H1 (cell line): ENCODE measurements around the gene SPDEF. TPM values are rescaled to one million over a fixed set of nuclear protein-coding genes. Genes with fewer than 3 reads are reported as not detected.

Experiments
- CTCF ChIA-PET: fragments of 300-600 bp; sonication (Branson Sonifier 250); formaldehyde crosslinking; loops from one replicate; lab custom pipeline; 2021; ENCODE audit not compliant: partially characterized antibody; lab: Charles Lee
- POLR2A ChIA-PET: fragments of 300-600 bp; sonication (Branson Sonifier 250); formaldehyde crosslinking; loops from one replicate; lab custom pipeline; 2021; ENCODE audit warnings: inconsistent platforms; ENCODE audit not compliant: partially characterized antibody; lab: Charles Lee
- DNase-seq, 2 experiments: peaks; one replicate each; pipeline versions ENCODE4 v3.0.0 to v3.0.0-alpha.2; 2010 to 2022; ENCODE audit warnings: low spot score in 2 of 2, low read depth in 1 of 2, mixed read lengths in 1 of 2
- FAIRE-seq: peaks from 2 replicates; lab custom pipeline; 2011; peaks lifted over from hg19 to GRCh38; lab: Jason Lieb, UNC
- H2AFZ ChIP-seq: 2 replicates; pipeline ENCODE4 v1.8.1; 2012; ENCODE audit warnings: low read length, inconsistent platforms
- H2AK5ac ChIP-seq: 2 replicates; pipeline ENCODE4 v1.6.1; 2013; ENCODE audit warnings: low read depth, low read length
- H2BK120ac ChIP-seq: replicated peaks from 2 replicates; pipeline ENCODE3; 2013; ENCODE audit warnings: low read depth, low read length, inconsistent platforms
- H2BK12ac ChIP-seq: 2 replicates; pipeline ENCODE4 v1.6.1; 2013; ENCODE audit warnings: low read depth, low read length
- H2BK15ac ChIP-seq: 2 replicates; pipeline ENCODE4 v1.6.1; 2013; ENCODE audit warnings: low read length
- H2BK20ac ChIP-seq: 2 replicates; pipeline ENCODE4 v1.6.1; 2013; ENCODE audit warnings: low read length
- H2BK5ac ChIP-seq: 2 replicates; pipeline ENCODE4 v1.6.1; 2013; ENCODE audit warnings: low read depth, low read length
- H3K14ac ChIP-seq: 2 replicates; pipeline ENCODE4 v1.6.1; 2013; ENCODE audit warnings: inconsistent platforms; ENCODE audit not compliant: insufficient read length
- H3K18ac ChIP-seq: 2 replicates; pipeline ENCODE4 v1.6.1; 2013; ENCODE audit warnings: low read length; ENCODE audit errors: extremely low read depth
- H3K23ac ChIP-seq: 2 replicates; pipeline ENCODE4 v1.6.1; 2013; ENCODE audit warnings: inconsistent platforms; ENCODE audit not compliant: insufficient read length
- H3K23me2 ChIP-seq: 2 replicates; pipeline ENCODE4 v1.6.1; 2013; ENCODE audit warnings: low read depth, low read length
- H3K27ac ChIP-seq: 2 replicates; pipeline ENCODE4 v1.6.1; 2011; ENCODE audit warnings: low read depth, low read length, inconsistent platforms
- H3K27me3 ChIP-seq, 4 experiments: replicated peaks in 1 of 4; 1 replicate in 1 of 4; 2 replicates in 3 of 4; pipeline versions ENCODE4 v1.6.1 to v1.8.1; 2011 to 2013; ENCODE audit warnings: low read length in 3 of 4, mild to moderate bottlenecking in 3 of 4, inconsistent platforms in 2 of 4, mixed read lengths in 2 of 4, moderate library complexity in 1 of 4; ENCODE audit not compliant: control insufficient read depth in 3 of 4, insufficient read depth in 3 of 4; ENCODE audit errors: extremely low read depth in 1 of 4
- H3K36me3 ChIP-seq, 4 experiments: 2 replicates each; pipeline versions ENCODE4 v1.6.1 to v1.8.1; 2011 to 2013; ENCODE audit warnings: mild to moderate bottlenecking in 4 of 4, low read length in 3 of 4, moderate library complexity in 2 of 4, control low read depth in 1 of 4, inconsistent platforms in 1 of 4; ENCODE audit not compliant: insufficient read depth in 4 of 4, control insufficient read depth in 2 of 4
- H3K4ac ChIP-seq: replicated peaks from 2 replicates; pipeline ENCODE3; 2013; ENCODE audit warnings: low read length, low read depth, mixed read lengths, inconsistent platforms; ENCODE audit not compliant: insufficient read length
- H3K4me1 ChIP-seq, 4 experiments: replicated peaks in 1 of 4; 1 replicate in 1 of 4; 2 replicates in 3 of 4; pipeline versions ENCODE4 v1.6.1 to v1.8.1; 2011 to 2013; ENCODE audit warnings: low read length in 3 of 4, inconsistent platforms in 2 of 4, mixed read lengths in 1 of 4; ENCODE audit not compliant: insufficient read depth in 4 of 4, control insufficient read depth in 3 of 4
- H3K4me2 ChIP-seq, 2 experiments: 2 replicates each; pipeline versions ENCODE4 v1.6.1 to v1.8.1; 2011 to 2013; ENCODE audit warnings: low read depth in 2 of 2, low read length in 2 of 2, control low read depth in 1 of 2, inconsistent platforms in 1 of 2, mild to moderate bottlenecking in 1 of 2; ENCODE audit not compliant: insufficient read depth in 1 of 2
- H3K4me3 ChIP-seq, 4 experiments: fragments of 200-600, 300-600 bp in 1 of 4; sonication (generic), shearing (Covaris generic), sonication (Bioruptor Twin) in 1 of 4; 2 replicates each; pipeline versions ENCODE4 v1.5.1 to v1.8.1; 2011 to 2016; ENCODE audit warnings: low read length in 4 of 4, low read depth in 3 of 4, control low read depth in 2 of 4, inconsistent platforms in 2 of 4, mild to moderate bottlenecking in 2 of 4, mixed read lengths in 1 of 4, moderate library complexity in 1 of 4; ENCODE audit not compliant: insufficient read depth in 2 of 4; ENCODE audit errors: extremely low read depth in 1 of 4
- H3K56ac ChIP-seq: replicated peaks from 2 replicates; pipeline ENCODE3; 2013; ENCODE audit warnings: low read depth, mild to moderate bottlenecking, mixed read lengths, low read length, inconsistent platforms; ENCODE audit not compliant: insufficient read length
- H3K79me1 ChIP-seq: 2 replicates; pipeline ENCODE4 v1.6.1; 2013; ENCODE audit warnings: low read depth, low read length, control low read depth
- H3K79me2 ChIP-seq, 2 experiments: 2 replicates each; pipeline versions ENCODE4 v1.6.1 to v1.8.1; 2012 to 2013; ENCODE audit warnings: low read length in 2 of 2, mild to moderate bottlenecking in 2 of 2, inconsistent platforms in 1 of 2; ENCODE audit not compliant: insufficient read depth in 2 of 2, control insufficient read depth in 1 of 2
- H3K9ac ChIP-seq, 4 experiments: replicated peaks in 1 of 4; 1 replicate in 1 of 4; 2 replicates in 3 of 4; pipeline versions ENCODE4 v1.6.1 to v1.8.1; 2011 to 2013; ENCODE audit warnings: low read depth in 3 of 4, low read length in 3 of 4, control low read depth in 2 of 4, mild to moderate bottlenecking in 2 of 4, moderate library complexity in 2 of 4, inconsistent platforms in 1 of 4; ENCODE audit errors: extremely low read depth in 1 of 4
- H3K9me3 ChIP-seq, 2 experiments: 2 replicates each; pipeline versions ENCODE4 v1.6.1 to v1.8.1; 2012 to 2013; ENCODE audit warnings: mild to moderate bottlenecking in 2 of 2, moderate library complexity in 2 of 2, control low read depth in 1 of 2, inconsistent platforms in 1 of 2, low read depth in 1 of 2, low read length in 1 of 2, mixed read lengths in 1 of 2; ENCODE audit not compliant: insufficient read depth in 2 of 2
- H4K20me1 ChIP-seq, 2 experiments: replicated peaks in 1 of 2; 2 replicates each; pipeline versions ENCODE3 to v1.8.1; 2011 to 2013; ENCODE audit warnings: inconsistent platforms in 2 of 2, low read length in 2 of 2, mild to moderate bottlenecking in 1 of 2; ENCODE audit not compliant: insufficient read depth in 2 of 2, control insufficient read depth in 1 of 2
- H4K5ac ChIP-seq: 2 replicates; pipeline ENCODE4 v1.6.1; 2013; ENCODE audit warnings: low read length, low read depth, mixed read lengths, inconsistent platforms; ENCODE audit not compliant: insufficient read length
- H4K8ac ChIP-seq: 2 replicates; pipeline ENCODE4 v1.8.0; 2013; ENCODE audit warnings: mild to moderate bottlenecking, moderate library complexity, low read length, inconsistent platforms; ENCODE audit not compliant: insufficient read depth; ENCODE audit errors: extremely low read depth
- H4K91ac ChIP-seq: replicated peaks from 2 replicates; pipeline ENCODE3; 2013; ENCODE audit warnings: low read length, mixed read lengths, inconsistent platforms; ENCODE audit not compliant: insufficient read length
- CHD1 ChIP-seq: IDR thresholded peaks from 2 replicates; pipeline ENCODE4 v1.6.1; 2012; ENCODE audit warnings: low read depth, low read length, improper control_type of control experiment
- EGR1 ChIP-seq: IDR thresholded peaks from 2 replicates; pipeline ENCODE4 v1.6.1; 2011; ENCODE audit warnings: low read depth, low read length, borderline replicate concordance
- HDAC2 ChIP-seq, 2 experiments: fragments of 300-600 bp in 1 of 2; sonication (generic) in 1 of 2; IDR thresholded peaks; 2 replicates each; pipeline ENCODE4 v1.6.1; 2011 to 2012; ENCODE audit warnings: low read depth in 2 of 2, low read length in 2 of 2, mild to moderate bottlenecking in 2 of 2, moderate library complexity in 2 of 2, borderline replicate concordance in 1 of 2, inconsistent platforms in 1 of 2
- NRF1 ChIP-seq: IDR thresholded peaks from 2 replicates; pipeline ENCODE4 v1.6.1; 2011; ENCODE audit warnings: mild to moderate bottlenecking, low read depth, low read length, improper control_type of control experiment
- SRF ChIP-seq: IDR thresholded peaks from 2 replicates; pipeline ENCODE4 v1.6.1; 2011; ENCODE audit warnings: mild to moderate bottlenecking, low read depth, low read length, moderate library complexity
- TBP ChIP-seq: IDR thresholded peaks from 2 replicates; pipeline ENCODE4 v1.6.1; 2011; ENCODE audit warnings: low read depth, low read length, improper control_type of control experiment
- WGBS, 2 experiments: shearing (Covaris generic) in 1 of 2; methylation state at CpG; one replicate each; pipeline versions ENCODE4 v1.1.6 to v1.1.7; 2013 to 2015; ENCODE audit warnings: low lambda C conversion rate in 2 of 2, mixed read lengths in 2 of 2, inconsistent platforms in 1 of 2, low coverage in 1 of 2, missing lambda C conversion rate in 1 of 2; ENCODE audit not compliant: insufficient replicate concordance in 2 of 2, insufficient coverage in 1 of 2, insufficient read length in 1 of 2; ENCODE audit errors: extremely low coverage in 1 of 2, missing lambda C conversion rate in 1 of 2; 5-methylcytosine and 5-hydroxymethylcytosine counted together
- polyA plus RNA-seq, 7 experiments: library from polyadenylated mRNA; depleted of rRNA in 3 of 7; stranded (reverse) in 5 of 7; unstranded in 2 of 7; fragments of >200 nt in 5 of 7; fragments of 200-250 nt in 2 of 7; gene quantifications; 1 replicate in 5 of 7; 2 replicates in 1 of 7; 4 replicates in 1 of 7; pipeline versions ENCODE4 v1.2.1 to v1.2.3, GENCODE V29; 2011 to 2013; ENCODE audit warnings: missing spikeins in 2 of 7, mixed read lengths in 2 of 7
- total RNA-seq: library from RNA; stranded (reverse); fragmentation: NEBNext Ultra II Directional; extraction: Animal tissue kit (Norgen Biotek cat#: 25700); gene quantifications from 2 replicates; pipeline ENCODE4 v1.2.1, GENCODE V29; 2021

SPDEF gene
- total and polyA plus RNA-seq, 2 of the 8 experiments (the other 6 are each of a cell fraction or from before 2014, with no cell fraction given): 0.15 to 0.30 TPM

DNA sequence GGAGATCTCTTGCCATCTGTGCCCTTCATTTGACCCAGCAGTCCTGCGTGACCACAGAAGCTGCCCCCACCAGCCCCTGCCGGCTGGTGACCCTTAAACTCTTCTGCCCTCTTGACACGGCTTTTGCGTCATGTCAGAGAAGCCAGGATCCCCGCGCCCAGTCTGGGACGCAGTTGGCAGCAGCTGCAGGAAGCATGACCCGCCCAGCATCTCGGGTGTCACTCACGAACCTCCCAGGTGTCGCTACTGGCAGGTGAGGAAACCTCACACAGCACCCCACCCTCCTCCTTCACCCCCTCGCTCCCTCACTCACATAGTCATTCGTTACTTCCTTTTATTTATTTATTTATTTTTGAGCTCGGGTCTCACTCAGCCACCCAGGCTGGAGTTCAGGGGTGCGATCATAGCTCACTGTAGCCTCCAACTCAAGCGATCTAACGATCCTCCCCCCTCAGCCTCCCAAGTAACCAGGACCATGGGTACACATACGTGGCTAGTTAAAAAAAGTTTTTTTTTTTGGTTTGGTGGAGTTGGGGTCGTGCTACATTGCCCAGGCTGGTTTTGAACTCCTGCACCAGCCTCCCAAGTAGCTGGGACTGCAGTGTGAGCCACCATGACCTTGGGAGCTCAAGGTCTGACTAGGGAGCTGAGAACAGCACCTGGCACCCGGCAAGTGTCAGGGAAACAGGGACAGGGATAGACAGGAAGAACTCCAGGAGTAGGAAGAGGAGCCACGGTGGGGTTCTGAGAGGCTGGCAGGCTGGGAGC, 14.1 kb upstream of the SPDEF start:
- Histone ChIP-seq H3K23me2 (no peaks in the 10 kb centered on the region), H2BK12ac (no peak overlapping the region), H3K23ac (no peak overlapping the region), H3K4me3 (no peak overlapping the region), H3K4me2 (no peak overlapping the region), H2BK15ac (no peak overlapping the region), H3K36me3 (no peaks in the 10 kb centered on the region), H3K79me1 (no peaks in the 10 kb centered on the region), H3K14ac (no peak overlapping the region), H3K27me3 (no peaks in the 10 kb centered on the region), H3K9ac (no peak overlapping the region), H4K20me1 (no peaks in the 10 kb centered on the region), H2BK120ac (no peak overlapping the region), H2BK20ac (no peak overlapping the region), H4K8ac (no peak overlapping the region), H4K5ac (no peak overlapping the region), H3K9me3 (no peaks in the 10 kb centered on the region), H3K18ac (no peak overlapping the region), H4K91ac (no peak overlapping the region), H3K4me1 (peaks cover under 1 to 18% (median 9%) of the 10 kb centered on the region in 4 experiments), H2BK5ac (0 out of 2 replicates have a peak overlapping the region, but pooled peaks have one; percentile 5), H3K4ac (no peak overlapping the region), H3K56ac (no peak overlapping the region), H3K27ac (no peak overlapping the region), H2AK5ac (no peak overlapping the region), H3K79me2 (no peaks in the 10 kb centered on the region), H2AFZ (no peak overlapping the region)
- no peak for DNase-seq
- WGBS, 2 experiments: 91 to 100% methylated on average over 2 to 21 of the region's 21 CpGs
- TF ChIP-seq TBP (no peak), HDAC2 (IDR thresholded peaks at IDR 0.05; ENCODE audit: borderline replicate concordance in 1 of 2, low read depth in 2 of 2, low read length in 2 of 2) (no peak), SRF (no peak), EGR1 (no peak), CHD1 (no peak), NRF1 (no peak)
- no peak for FAIRE-seq
- POLR2A ChIA-PET: interaction anchor here (0.6 to 1.5 kb wide), 5 partner anchors 9 to 43 kb away, joined by 3 to 4 read pairs (median 4); no protein-coding TSS in a partner anchor
- CTCF ChIA-PET: interaction anchor here (0.6 to 1.9 kb wide), 7 partner anchors 7 to 150 kb away, joined by 3 to 6 read pairs (median 4); no protein-coding TSS in a partner anchor
